Endothelial cell of umbilical vein (primary cell): Measurements from ENCODE around the gene KLHL6. TPM values are rescaled to one million over a fixed set of nuclear protein-coding genes. Genes with fewer than 3 reads are reported as not detected.

Source experiments
- BruUV-seq: library from RNA; stranded (reverse); fragments of 400-500 nt; replicated peaks from 2 replicates; lab custom pipeline; 2021; lab: Mats Ljungman, UMichigan
- CTCF ChIA-PET: fragments of 300-600, 350-600 bp; sonication (Branson Sonifier 250); formaldehyde crosslinking; loops from one replicate; lab custom pipeline; 2021; ENCODE audit warnings: antibody characterized with exemption, inconsistent platforms; lab: Charles Lee
- POLR2A ChIA-PET: fragments of 300-600, 350-600 bp; sonication (Branson Sonifier 250); formaldehyde crosslinking; loops from one replicate; lab custom pipeline; 2021; ENCODE audit warnings: antibody characterized with exemption, inconsistent platforms; lab: Charles Lee
- DNase-seq: peaks from one replicate; pipeline ENCODE4 v3.0.0-alpha.2; 2011; ENCODE audit warnings: low read depth, low spot score
- FAIRE-seq: peaks from 2 replicates; lab custom pipeline; 2011; peaks lifted over from hg19 to GRCh38; lab: Jason Lieb, UNC
- H2AFZ ChIP-seq: 2 replicates; pipeline ENCODE4 v1.6.0; 2012; ENCODE audit warnings: low read depth, low read length, control low read depth, inconsistent platforms
- H3K27ac ChIP-seq: 2 replicates; pipeline ENCODE4 v1.5.1; 2011; ENCODE audit warnings: low read depth, mild to moderate bottlenecking, control low read depth, low read length, moderate library complexity; ENCODE audit not compliant: insufficient read depth
- H3K27me3 ChIP-seq, 2 experiments: 2 replicates each; pipeline versions ENCODE4 v1.6.0 to v1.6.1; 2011; ENCODE audit warnings: low read length in 2 of 2, mixed read lengths in 1 of 2; ENCODE audit not compliant: control insufficient read depth in 2 of 2, insufficient read depth in 2 of 2
- H3K36me3 ChIP-seq, 2 experiments: 2 replicates in 1 of 2; 3 replicates in 1 of 2; pipeline ENCODE4 v1.5.1; 2011; ENCODE audit warnings: low read length in 2 of 2, mild to moderate bottlenecking in 1 of 2, moderate library complexity in 1 of 2; ENCODE audit not compliant: control insufficient read depth in 2 of 2, insufficient read depth in 2 of 2; ENCODE audit errors: extremely low read depth in 1 of 2
- H3K4me1 ChIP-seq: 3 replicates; pipeline ENCODE4 v1.5.1; 2011; ENCODE audit warnings: mild to moderate bottlenecking, low read length; ENCODE audit not compliant: control insufficient read depth, insufficient read depth; ENCODE audit errors: extremely low read depth
- H3K4me2 ChIP-seq: 2 replicates; pipeline ENCODE4 v1.6.1; 2011; ENCODE audit warnings: low read length, control low read depth, mixed read lengths; ENCODE audit not compliant: insufficient read depth
- H3K4me3 ChIP-seq, 3 experiments: fragments of 200-600 bp in 1 of 3; sonication (generic), shearing (Covaris generic) in 1 of 3; replicated peaks in 1 of 3; 2 replicates each; pipeline ENCODE4 v1.5.1; 2011 to 2016; ENCODE audit warnings: control low read depth in 3 of 3, low read length in 3 of 3, mild to moderate bottlenecking in 2 of 3, inconsistent platforms in 1 of 3, low read depth in 1 of 3, moderate library complexity in 1 of 3; ENCODE audit not compliant: insufficient read depth in 1 of 3
- H3K79me2 ChIP-seq: 2 replicates; pipeline ENCODE4 v1.6.0; 2012; ENCODE audit warnings: low read length, inconsistent platforms; ENCODE audit not compliant: control insufficient read depth, insufficient read depth
- H3K9ac ChIP-seq: replicated peaks from 2 replicates; pipeline ENCODE3; 2011; ENCODE audit warnings: low read length, control low read depth; ENCODE audit not compliant: insufficient read depth; ENCODE audit errors: extremely low read depth
- H3K9me1 ChIP-seq: replicated peaks from 3 replicates; pipeline ENCODE4 v1.6.0; 2011; ENCODE audit warnings: mild to moderate bottlenecking, low read length; ENCODE audit not compliant: control insufficient read depth, insufficient read depth; ENCODE audit errors: extremely low read depth
- H3K9me3 ChIP-seq: replicated peaks from 2 replicates; pipeline ENCODE4 v1.5.1; 2012; ENCODE audit warnings: low read length, inconsistent platforms; ENCODE audit not compliant: control insufficient read depth, insufficient read depth
- H4K20me1 ChIP-seq: replicated peaks from 2 replicates; pipeline ENCODE3; 2011; ENCODE audit warnings: mild to moderate bottlenecking, low read length; ENCODE audit not compliant: control insufficient read depth, insufficient read depth; ENCODE audit errors: extremely low read depth
- EZH2 ChIP-seq: IDR thresholded peaks from 2 replicates; pipeline ENCODE4 v1.6.1; 2012; ENCODE audit warnings: borderline replicate concordance, low read depth, mild to moderate bottlenecking, moderate library complexity, low read length, inconsistent platforms; ENCODE audit not compliant: severe bottlenecking
- FOS ChIP-seq: IDR thresholded peaks from 2 replicates; pipeline ENCODE4 v1.6.1; 2011; ENCODE audit warnings: mild to moderate bottlenecking, low read length, moderate library complexity, borderline replicate concordance; ENCODE audit not compliant: insufficient read depth
- GATA2 ChIP-seq: IDR thresholded peaks from 2 replicates; pipeline ENCODE4 v1.7.0; 2011; ENCODE audit warnings: low read depth, mild to moderate bottlenecking, moderate library complexity, mixed read lengths, low read length; ENCODE audit not compliant: insufficient read length, insufficient read depth
- JUN ChIP-seq: IDR thresholded peaks from 2 replicates; pipeline ENCODE4 v1.6.1; 2011; ENCODE audit warnings: borderline replicate concordance, low read depth; ENCODE audit not compliant: insufficient read length, insufficient read depth
- MYC ChIP-seq: IDR thresholded peaks from one replicate; pipeline ENCODE4 v1.6.1; 2011; ENCODE audit warnings: mild to moderate bottlenecking, low read depth, low read length
- POLR2A ChIP-seq: IDR thresholded peaks from 2 replicates; pipeline ENCODE4 v1.6.1; 2012; ENCODE audit warnings: low read depth, mild to moderate bottlenecking, control low read depth, low read length
- POLR2AphosphoS5 ChIP-seq: IDR thresholded peaks from 2 replicates; pipeline ENCODE4 v1.6.1; 2012; ENCODE audit warnings: low read depth, mild to moderate bottlenecking, control low read depth, low read length, moderate library complexity; ENCODE audit not compliant: insufficient read depth
- dilution Hi-C: fragments of 300-500 bp; cut with MboI; formaldehyde crosslinking; loops from one replicate; pipeline ENCODE4 v1.15.0; 2019; ENCODE audit warnings: low sequenced_read_pairs; ENCODE audit not compliant: extremely low pct_ligation_motif_present
- intact Hi-C: fragments of 100-400 bp; cut with micrococcal nuclease; formaldehyde crosslinking; loops from one replicate; pipeline ENCODE4 v1.10.0; 2022
- polyA plus RNA-seq, 4 experiments: library from polyadenylated mRNA; depleted of rRNA in 3 of 4; stranded (reverse) in 3 of 4; unstranded in 1 of 4; fragments of >200 nt; gene quantifications; 2 replicates each; pipeline versions ENCODE4 v1.2.1 to v1.2.3, GENCODE V29; 2011 to 2012; ENCODE audit warnings: missing spikeins in 1 of 4
- total RNA-seq: library from RNA; stranded (reverse); gene quantifications from 2 replicates; pipeline ENCODE4 v1.2.3, GENCODE V29; 2021
- TF ChIP-seq, protein P1 (sequence below), 2 donors: IDR thresholded peaks; 1 replicate in 1 of 2; 2 replicates in 1 of 2; pipeline ENCODE4 v1.5.1; 2011; ENCODE audit warnings: low read length in 2 of 2, mild to moderate bottlenecking in 2 of 2, moderate library complexity in 2 of 2, control low read depth in 1 of 2, inconsistent platforms in 1 of 2, low read depth in 1 of 2; ENCODE audit not compliant: insufficient read depth in 1 of 2; ENCODE audit errors: extremely low read depth in 1 of 2
- TF ChIP-seq, protein P2 (sequence below): IDR thresholded peaks from 2 replicates; pipeline ENCODE4 v1.6.1; 2011; ENCODE audit not compliant: insufficient read depth, insufficient read length

Gene KLHL6
- total and polyA plus RNA-seq, 2 donors (not counting 3 experiments of a cell fraction or from before 2014, with no cell fraction given): 5.7 to 12.6 TPM

DNA sequence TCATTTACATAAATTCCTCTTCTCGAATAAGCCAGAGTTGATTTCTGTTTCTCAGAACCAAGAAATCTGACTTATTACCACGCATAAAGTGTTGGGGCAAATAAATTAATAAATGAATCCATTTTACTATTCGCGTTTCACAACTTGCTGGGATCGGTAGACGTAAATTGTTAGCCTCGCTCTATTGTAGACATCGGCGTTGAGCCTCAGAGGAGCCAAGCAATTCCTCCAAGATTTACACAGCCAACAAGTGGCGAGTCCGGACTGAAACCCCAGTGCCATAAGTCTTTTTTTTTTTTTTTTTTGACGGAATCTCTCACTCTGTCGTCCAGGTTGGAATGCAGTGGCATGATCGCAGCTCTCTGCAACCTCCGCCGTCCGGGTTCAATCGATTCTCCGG is 8.9 kb downstream of the KLHL6 start:
- no peaks in the 10 kb centered on the region for H3K9me3 ChIP-seq
- peaks cover 40% of the 10 kb centered on the region for H3K79me2 ChIP-seq
- FAIRE-seq: no peak
- intact Hi-C loops: no loop called here
- H3K4me3 ChIP-seq: no peak overlapping the region
- no peaks in the 10 kb centered on the region for H4K20me1 ChIP-seq
- no TSS peak for BruUV-seq
- H3K4me2 ChIP-seq: no peak overlapping the region
- H3K27me3 ChIP-seq: no peaks in the 10 kb centered on the region
- no peak overlapping the region for H3K9ac ChIP-seq
- ChIA-PET POLR2A (no interaction called here), CTCF (no interaction called here)
- H3K4me1 ChIP-seq: peaks cover 23% of the 10 kb centered on the region
- H2AFZ ChIP-seq: no peak overlapping the region
- H3K36me3 ChIP-seq: no peaks in the 10 kb centered on the region
- TF ChIP-seq, protein P1, sequence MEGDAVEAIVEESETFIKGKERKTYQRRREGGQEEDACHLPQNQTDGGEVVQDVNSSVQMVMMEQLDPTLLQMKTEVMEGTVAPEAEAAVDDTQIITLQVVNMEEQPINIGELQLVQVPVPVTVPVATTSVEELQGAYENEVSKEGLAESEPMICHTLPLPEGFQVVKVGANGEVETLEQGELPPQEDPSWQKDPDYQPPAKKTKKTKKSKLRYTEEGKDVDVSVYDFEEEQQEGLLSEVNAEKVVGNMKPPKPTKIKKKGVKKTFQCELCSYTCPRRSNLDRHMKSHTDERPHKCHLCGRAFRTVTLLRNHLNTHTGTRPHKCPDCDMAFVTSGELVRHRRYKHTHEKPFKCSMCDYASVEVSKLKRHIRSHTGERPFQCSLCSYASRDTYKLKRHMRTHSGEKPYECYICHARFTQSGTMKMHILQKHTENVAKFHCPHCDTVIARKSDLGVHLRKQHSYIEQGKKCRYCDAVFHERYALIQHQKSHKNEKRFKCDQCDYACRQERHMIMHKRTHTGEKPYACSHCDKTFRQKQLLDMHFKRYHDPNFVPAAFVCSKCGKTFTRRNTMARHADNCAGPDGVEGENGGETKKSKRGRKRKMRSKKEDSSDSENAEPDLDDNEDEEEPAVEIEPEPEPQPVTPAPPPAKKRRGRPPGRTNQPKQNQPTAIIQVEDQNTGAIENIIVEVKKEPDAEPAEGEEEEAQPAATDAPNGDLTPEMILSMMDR (IDR thresholded peaks at IDR 0.05; ENCODE audit: extremely low read depth in 1 of 2, insufficient read depth in 1 of 2, low read depth in 1 of 2, low read length in 2 of 2): no peak
- TF ChIP-seq MYC (no peak), JUN (no peak), POLR2A (no peak), POLR2AphosphoS5 (no peak), GATA2 (no peak), EZH2 (no peak), FOS (no peak)
- TF ChIP-seq, protein P2, sequence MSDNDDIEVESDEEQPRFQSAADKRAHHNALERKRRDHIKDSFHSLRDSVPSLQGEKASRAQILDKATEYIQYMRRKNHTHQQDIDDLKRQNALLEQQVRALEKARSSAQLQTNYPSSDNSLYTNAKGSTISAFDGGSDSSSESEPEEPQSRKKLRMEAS: no peak
- dilution Hi-C loops: no loop called here
- no peak for DNase-seq
- no peaks in the 10 kb centered on the region for H3K9me1 ChIP-seq
- no peak overlapping the region for H3K27ac ChIP-seq
